Neural progenitor cell (in vitro differentiated cells): ENCODE measurements around the gene ADCY1. TPM values are rescaled to one million over a fixed set of nuclear protein-coding genes. Genes with fewer than 3 reads are reported as not detected.
A peak's percentile ranks its signal among the peaks of the same experiment; 100 is the strongest.

Experiments
- DNase-seq: peaks from one replicate; pipeline ENCODE4 v3.0.0-alpha.2; 2016; ENCODE audit warnings: low spot score
- H2AFZ ChIP-seq: fragments of 200-600 bp; sonication (generic); replicated peaks from 2 replicates; pipeline ENCODE4 v1.6.1; 2016; ENCODE audit warnings: antibody characterized with exemption
- H3F3A ChIP-seq: fragments of 200-600 bp; sonication (generic); 2 replicates; pipeline ENCODE4 v1.6.1; 2016; ENCODE audit warnings: antibody characterized with exemption, low read depth
- H3K27ac ChIP-seq: fragments of 200-600 bp; sonication (generic); 2 replicates; pipeline ENCODE4 v1.5.1; 2016; ENCODE audit warnings: mild to moderate bottlenecking
- H3K27me3 ChIP-seq: fragments of 200-600 bp; sonication (generic); 2 replicates; pipeline ENCODE4 v1.6.1; 2016; ENCODE audit warnings: mild to moderate bottlenecking, moderate library complexity
- H3K36me3 ChIP-seq: fragments of 200-600 bp; sonication (generic); 2 replicates; pipeline ENCODE4 v1.5.1; 2016
- H3K4me1 ChIP-seq: fragments of 200-600 bp; sonication (generic); 2 replicates; pipeline ENCODE4 v1.6.1; 2016; ENCODE audit warnings: mixed run types
- H3K4me2 ChIP-seq: fragments of 200-600 bp; sonication (generic); 2 replicates; pipeline ENCODE4 v1.6.1; 2016
- H3K4me3 ChIP-seq: fragments of 200-600 bp; sonication (generic); 2 replicates; pipeline ENCODE4 v1.5.1; 2016
- H3K79me2 ChIP-seq: fragments of 200-600 bp; sonication (generic); 2 replicates; pipeline ENCODE4 v1.6.1; 2016; ENCODE audit warnings: low read depth
- H3K9ac ChIP-seq: fragments of 200-600 bp; sonication (generic); 2 replicates; pipeline ENCODE4 v1.6.1; 2016
- H3K9me3 ChIP-seq: fragments of 200-600 bp; sonication (generic); 2 replicates; pipeline ENCODE4 v1.5.1; 2016; ENCODE audit warnings: low read depth
- H4K20me1 ChIP-seq: fragments of 200-600 bp; sonication (generic); 2 replicates; pipeline ENCODE4 v1.6.1; 2016; ENCODE audit warnings: low read depth
- H3K27ac Mint-ChIP-seq: 3 replicates; pipeline ENCODE4 v1.8.0; 2021; ENCODE audit warnings: mixed read lengths
- H3K27me3 Mint-ChIP-seq: 2 replicates; pipeline ENCODE4 v1.8.0; 2022; ENCODE audit warnings: low read depth, mild to moderate bottlenecking, inconsistent platforms, moderate library complexity, mixed read lengths; ENCODE audit not compliant: insufficient read depth
- H3K36me3 Mint-ChIP-seq: 3 replicates; pipeline ENCODE4 v1.8.0; 2021; ENCODE audit warnings: mixed read lengths
- H3K4me1 Mint-ChIP-seq: 3 replicates; pipeline ENCODE4 v1.8.0; 2021; ENCODE audit warnings: mixed read lengths
- H3K4me3 Mint-ChIP-seq: 3 replicates; pipeline ENCODE4 v1.8.0; 2021; ENCODE audit warnings: mild to moderate bottlenecking, moderate library complexity, mixed read lengths
- H3K9me3 Mint-ChIP-seq: 3 replicates; pipeline ENCODE4 v1.8.0; 2020; ENCODE audit warnings: mixed read lengths
- EZH2 ChIP-seq: fragments of 200-600 bp; sonication (generic); IDR thresholded peaks from 2 replicates; pipeline ENCODE4 v1.6.1; 2017; ENCODE audit warnings: antibody characterized with exemption, mild to moderate bottlenecking, moderate library complexity
- EZH2phosphoT487 ChIP-seq: fragments of 200-600 bp; sonication (generic); IDR thresholded peaks from 2 replicates; pipeline ENCODE4 v1.6.1; 2017; ENCODE audit warnings: antibody characterized with exemption
- total RNA-seq: library from RNA; depleted of rRNA; stranded (reverse); fragments of >200 nt; gene quantifications from 2 replicates; pipeline ENCODE4 v1.2.3, GENCODE V29; 2015; ENCODE audit warnings: low replicate concordance
- TF ChIP-seq, protein P1 (sequence below): fragments of 200-600 bp; sonication (generic); IDR thresholded peaks from 2 replicates; pipeline ENCODE4 v1.5.1; 2017; ENCODE audit warnings: antibody characterized with exemption, mild to moderate bottlenecking

Gene ADCY1
- total RNA-seq, 1 donor from 2014 or later: 7.4 TPM

DNA sequence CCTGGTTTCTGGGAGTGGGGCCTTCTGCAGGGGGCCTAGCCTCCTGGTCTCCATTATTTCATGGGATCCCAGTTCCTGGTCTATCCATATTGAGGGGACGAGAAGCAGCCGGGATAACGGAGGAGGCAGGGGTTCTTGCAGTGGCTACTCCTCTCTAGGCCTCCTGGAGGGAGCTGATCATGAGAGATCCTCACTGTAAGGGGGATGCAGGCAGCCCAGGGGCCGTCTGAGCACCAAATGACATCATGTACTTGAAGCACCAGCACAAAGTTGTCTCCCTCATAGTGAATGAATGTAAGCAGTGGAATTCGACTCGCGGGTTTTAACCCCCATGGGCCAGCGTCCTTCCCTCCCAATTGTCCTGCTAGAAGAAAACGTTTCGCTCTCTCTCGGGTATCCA, 964 bp upstream of the ADCY1 start:
- peaks cover 22% of the 10 kb centered on the region for H3F3A ChIP-seq
- peaks cover 4% of the 10 kb centered on the region for H3K9me3 Mint-ChIP-seq
- peak overlapping the region; percentile 97 for H3K4me2 ChIP-seq
- DNase-seq: no peak
- no peaks in the 10 kb centered on the region for H3K36me3 Mint-ChIP-seq
- no peak for TF ChIP-seq EZH2
- peak; percentile 3 for TF ChIP-seq EZH2phosphoT487
- H3K4me3 ChIP-seq: peak overlapping the region; percentile 68
- peak overlapping the region; percentile 84 for H3K4me3 Mint-ChIP-seq
- H3K9me3 ChIP-seq: no peaks in the 10 kb centered on the region
- H3K9ac ChIP-seq: no peak overlapping the region
- H4K20me1 ChIP-seq: peaks cover 22% of the 10 kb centered on the region
- peaks cover 15% of the 10 kb centered on the region for H3K4me1 ChIP-seq
- peak overlapping the region; percentile 82 for H2AFZ ChIP-seq
- H3K36me3 ChIP-seq: no peaks in the 10 kb centered on the region
- peaks cover 57% of the 10 kb centered on the region for H3K27me3 ChIP-seq
- H3K27ac ChIP-seq: no peak overlapping the region
- no peaks in the 10 kb centered on the region for H3K79me2 ChIP-seq
- no peak overlapping the region for H3K27ac Mint-ChIP-seq
- peaks cover 33% of the 10 kb centered on the region for H3K27me3 Mint-ChIP-seq
- peaks cover 12% of the 10 kb centered on the region for H3K4me1 Mint-ChIP-seq

DNA sequence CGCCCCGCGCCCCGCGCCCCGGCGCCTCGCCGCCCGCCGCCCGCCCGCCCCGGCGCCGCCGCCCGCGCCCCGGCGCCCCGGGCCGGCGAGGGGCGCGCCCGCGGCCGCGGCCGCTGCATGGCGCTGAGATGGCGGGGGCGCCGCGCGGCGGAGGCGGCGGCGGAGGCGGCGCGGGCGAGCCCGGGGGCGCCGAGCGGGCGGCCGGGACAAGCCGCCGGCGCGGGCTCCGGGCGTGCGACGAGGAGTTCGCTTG, 174 bp downstream of the ADCY1 start:
- Histone ChIP-seq H4K20me1 (peaks cover 22% of the 10 kb centered on the region), H3K27ac (no peak overlapping the region), H3K79me2 (no peaks in the 10 kb centered on the region), H3K4me1 (peaks cover 15% of the 10 kb centered on the region), H3K9ac (no peak overlapping the region), H3K9me3 (no peaks in the 10 kb centered on the region), H3K4me3 (peak overlapping the region; percentile 90), H3K36me3 (no peaks in the 10 kb centered on the region), H3F3A (peaks cover 22% of the 10 kb centered on the region), H3K4me2 (peak overlapping the region; percentile 98), H2AFZ (peak overlapping the region; percentile 100), H3K27me3 (peaks cover 57% of the 10 kb centered on the region)
- peaks cover 33% of the 10 kb centered on the region for H3K27me3 Mint-ChIP-seq
- DNase-seq: no peak
- peaks cover 16% of the 10 kb centered on the region for H3K4me1 Mint-ChIP-seq
- no peak overlapping the region for H3K4me3 Mint-ChIP-seq
- no peaks in the 10 kb centered on the region for H3K36me3 Mint-ChIP-seq
- H3K27ac Mint-ChIP-seq: no peak overlapping the region
- TF ChIP-seq EZH2: no peak
- TF ChIP-seq, protein P1, sequence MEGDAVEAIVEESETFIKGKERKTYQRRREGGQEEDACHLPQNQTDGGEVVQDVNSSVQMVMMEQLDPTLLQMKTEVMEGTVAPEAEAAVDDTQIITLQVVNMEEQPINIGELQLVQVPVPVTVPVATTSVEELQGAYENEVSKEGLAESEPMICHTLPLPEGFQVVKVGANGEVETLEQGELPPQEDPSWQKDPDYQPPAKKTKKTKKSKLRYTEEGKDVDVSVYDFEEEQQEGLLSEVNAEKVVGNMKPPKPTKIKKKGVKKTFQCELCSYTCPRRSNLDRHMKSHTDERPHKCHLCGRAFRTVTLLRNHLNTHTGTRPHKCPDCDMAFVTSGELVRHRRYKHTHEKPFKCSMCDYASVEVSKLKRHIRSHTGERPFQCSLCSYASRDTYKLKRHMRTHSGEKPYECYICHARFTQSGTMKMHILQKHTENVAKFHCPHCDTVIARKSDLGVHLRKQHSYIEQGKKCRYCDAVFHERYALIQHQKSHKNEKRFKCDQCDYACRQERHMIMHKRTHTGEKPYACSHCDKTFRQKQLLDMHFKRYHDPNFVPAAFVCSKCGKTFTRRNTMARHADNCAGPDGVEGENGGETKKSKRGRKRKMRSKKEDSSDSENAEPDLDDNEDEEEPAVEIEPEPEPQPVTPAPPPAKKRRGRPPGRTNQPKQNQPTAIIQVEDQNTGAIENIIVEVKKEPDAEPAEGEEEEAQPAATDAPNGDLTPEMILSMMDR: no peak
- TF ChIP-seq EZH2phosphoT487: no peak
- H3K9me3 Mint-ChIP-seq: peaks cover 4% of the 10 kb centered on the region

DNA sequence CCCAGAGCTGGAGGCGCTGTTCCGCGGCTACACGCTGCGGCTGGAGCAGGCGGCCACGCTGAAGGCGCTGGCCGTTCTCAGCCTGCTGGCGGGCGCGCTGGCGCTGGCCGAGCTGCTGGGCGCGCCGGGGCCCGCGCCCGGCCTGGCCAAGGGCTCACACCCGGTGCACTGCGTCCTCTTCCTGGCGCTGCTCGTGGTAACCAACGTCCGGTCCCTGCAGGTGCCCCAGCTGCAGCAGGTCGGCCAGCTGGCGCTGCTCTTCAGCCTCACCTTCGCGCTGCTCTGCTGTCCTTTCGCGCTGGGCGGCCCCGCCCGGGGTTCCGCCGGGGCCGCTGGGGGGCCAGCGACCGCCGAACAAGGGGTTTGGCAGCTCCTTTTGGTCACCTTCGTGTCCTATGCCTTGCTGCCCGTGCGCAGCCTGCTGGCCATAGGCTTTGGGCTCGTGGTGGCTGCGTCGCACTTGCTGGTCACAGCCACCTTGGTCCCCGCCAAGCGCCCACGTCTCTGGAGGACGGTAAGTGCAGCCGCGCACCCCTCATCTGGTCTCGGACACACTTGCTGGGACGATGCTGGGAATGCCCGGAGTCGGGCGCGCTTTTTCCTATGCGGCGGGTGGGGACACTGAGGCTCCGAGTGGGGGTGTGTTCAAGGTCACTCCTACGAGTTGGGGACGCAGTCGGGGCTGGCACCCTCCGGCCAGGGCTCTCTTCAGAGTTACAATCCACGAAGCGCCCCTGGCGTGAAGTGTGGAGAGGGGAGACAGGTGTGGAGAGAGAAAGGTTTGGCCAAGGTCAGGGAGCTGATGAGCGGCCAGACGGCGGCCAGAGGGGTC, 717 bp downstream of the ADCY1 start:
- Mint-ChIP-seq H3K27me3 (peaks cover 33% of the 10 kb centered on the region), H3K27ac (no peak overlapping the region), H3K4me3 (peak overlapping the region; percentile 89), H3K36me3 (no peaks in the 10 kb centered on the region), H3K9me3 (peaks cover 4% of the 10 kb centered on the region), H3K4me1 (peaks cover 19% of the 10 kb centered on the region)
- H2AFZ ChIP-seq: peak overlapping the region; percentile 100
- H3F3A ChIP-seq: peaks cover 22% of the 10 kb centered on the region
- no peaks in the 10 kb centered on the region for H3K36me3 ChIP-seq
- TF ChIP-seq EZH2phosphoT487 (peak; percentile 91), EZH2 (peak; percentile 94)
- TF ChIP-seq, protein P1: peak; percentile 35
- peaks cover 22% of the 10 kb centered on the region for H4K20me1 ChIP-seq
- H3K79me2 ChIP-seq: no peaks in the 10 kb centered on the region
- H3K27ac ChIP-seq: no peak overlapping the region
- H3K4me2 ChIP-seq: peak overlapping the region; percentile 98
- peak overlapping the region; percentile 90 for H3K4me3 ChIP-seq
- no peaks in the 10 kb centered on the region for H3K9me3 ChIP-seq
- no peak overlapping the region for H3K9ac ChIP-seq
- peaks cover 57% of the 10 kb centered on the region for H3K27me3 ChIP-seq
- DNase-seq: peak; percentile 94
- H3K4me1 ChIP-seq: peaks cover 15% of the 10 kb centered on the region
